ENCODE results near the gene LRRC3B.

The LRRC3B gene

GRCh38 chr3:26714485-26714884, 91.9 kb downstream of the LRRC3B start:
- no peak for DNase-seq

- no peak for DNase-seq
Observed at GRCh38 chr3:26715431-26715830, 92.9 kb downstream of the LRRC3B start.

GRCh38 chr3:26718315-26718714, 95.7 kb downstream of the LRRC3B start:
- no peak for DNase-seq

GRCh38 chr3:26719134-26719533, 96.6 kb downstream of the LRRC3B start:
- DNase-seq: no peak

- no peak for DNase-seq
Observed at GRCh38 chr3:26721047-26721446, 98.5 kb downstream of the LRRC3B start.

- no peak for DNase-seq
Observed at GRCh38 chr3:26731843-26732242, 109.3 kb downstream of the LRRC3B start.

GRCh38 chr3:26750263-26750662, 127.7 kb downstream of the LRRC3B start:
- DNase-seq: no peak

GRCh38 chr3:26752466-26752865, 129.9 kb downstream of the LRRC3B start:
- DNase-seq: no peak

GRCh38 chr3:26753095-26753494, 130.5 kb downstream of the LRRC3B start:
- DNase-seq: no peak

- DNase-seq: no peak
Observed at GRCh38 chr3:26757978-26758377, 135.4 kb downstream of the LRRC3B start.
